GM18867 (cell line): Measurements from ENCODE around the gene NFKBIE.
A peak's percentile ranks its signal among the peaks of the same experiment; 100 is the strongest.

Experiments
- ATAC-seq: cut with Tn5 transposase; IDR thresholded peaks from one replicate; pipeline ENCODE4 v1.9.1; 2021; ENCODE audit warnings: mild to moderate bottlenecking, moderate library complexity; ENCODE audit not compliant: unreplicated experiment

Gene NFKBIE

DNA sequence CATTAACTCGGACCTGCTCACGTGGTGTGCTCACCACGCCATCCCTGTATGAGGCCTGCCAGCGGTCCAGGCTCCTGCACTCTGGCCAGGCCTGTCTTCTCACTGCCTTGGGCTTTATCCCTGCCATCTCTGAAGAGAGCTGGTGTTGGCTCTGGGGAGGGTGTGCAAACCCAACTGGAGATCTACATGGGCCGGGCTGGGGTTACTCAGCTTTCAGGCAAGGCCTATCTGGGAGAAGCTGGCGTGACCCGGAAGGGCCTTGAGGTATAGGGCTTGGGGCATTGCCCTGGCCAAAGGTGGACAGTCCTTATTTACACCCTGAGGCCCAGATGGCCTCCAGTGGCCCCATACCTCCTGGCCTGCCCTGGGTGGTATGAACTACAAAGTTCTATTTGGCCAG, 36.9 kb downstream of the NFKBIE start:
- ATAC-seq = no peak

DNA sequence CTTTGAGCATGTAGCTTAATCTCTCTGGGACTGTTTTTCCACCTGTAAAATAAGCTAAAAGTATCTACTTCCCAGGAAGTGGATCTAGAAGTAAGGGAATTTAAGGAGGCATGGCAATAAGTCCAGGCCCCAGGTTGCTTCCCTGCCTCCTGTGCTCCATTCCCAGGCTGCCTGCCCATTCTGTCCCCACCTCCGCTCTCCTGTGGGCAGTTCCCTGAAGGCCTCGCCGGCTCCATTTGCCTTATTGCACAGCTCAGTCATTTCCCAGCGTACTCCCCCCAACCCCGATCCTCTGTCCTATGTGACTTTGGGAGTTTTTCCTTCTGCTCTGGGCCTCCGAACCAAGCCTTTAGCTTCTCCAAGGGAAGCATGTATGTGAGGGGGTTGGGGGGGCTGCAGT, 37.3 kb downstream of the NFKBIE start:
- no peak for ATAC-seq

DNA sequence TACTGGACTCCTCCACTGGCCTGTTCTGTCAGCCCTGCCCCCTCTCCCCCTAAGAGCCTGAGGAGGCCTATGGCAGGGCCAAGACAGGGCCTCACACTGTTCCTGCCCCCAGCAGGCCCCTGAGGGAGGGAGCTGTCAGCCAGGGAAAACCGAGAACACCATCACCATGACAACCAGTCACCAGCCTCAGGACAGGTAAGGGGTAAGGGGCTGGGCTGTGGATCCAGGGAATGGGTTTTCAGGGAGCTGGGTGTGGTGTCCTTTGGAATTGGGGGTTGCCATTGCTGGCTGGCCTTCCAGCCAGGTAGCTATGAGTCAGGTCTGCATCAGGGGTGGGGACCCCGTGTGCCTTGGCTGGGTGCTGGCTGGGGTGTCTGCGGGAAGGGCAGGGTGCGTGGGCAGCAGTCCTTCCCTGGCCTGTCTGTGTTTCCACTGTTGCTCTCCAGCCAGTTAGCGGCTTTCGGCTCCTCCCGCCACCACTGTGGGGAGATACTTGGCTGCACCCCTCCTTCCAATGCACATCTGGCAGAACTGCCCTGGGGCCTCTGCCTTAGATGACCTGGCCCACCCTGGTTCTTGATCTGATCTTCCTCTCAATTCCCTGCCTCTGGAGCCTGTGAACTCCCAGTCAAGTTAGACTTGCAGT, 38.1 kb downstream of the NFKBIE start:
- ATAC-seq = no peak

DNA sequence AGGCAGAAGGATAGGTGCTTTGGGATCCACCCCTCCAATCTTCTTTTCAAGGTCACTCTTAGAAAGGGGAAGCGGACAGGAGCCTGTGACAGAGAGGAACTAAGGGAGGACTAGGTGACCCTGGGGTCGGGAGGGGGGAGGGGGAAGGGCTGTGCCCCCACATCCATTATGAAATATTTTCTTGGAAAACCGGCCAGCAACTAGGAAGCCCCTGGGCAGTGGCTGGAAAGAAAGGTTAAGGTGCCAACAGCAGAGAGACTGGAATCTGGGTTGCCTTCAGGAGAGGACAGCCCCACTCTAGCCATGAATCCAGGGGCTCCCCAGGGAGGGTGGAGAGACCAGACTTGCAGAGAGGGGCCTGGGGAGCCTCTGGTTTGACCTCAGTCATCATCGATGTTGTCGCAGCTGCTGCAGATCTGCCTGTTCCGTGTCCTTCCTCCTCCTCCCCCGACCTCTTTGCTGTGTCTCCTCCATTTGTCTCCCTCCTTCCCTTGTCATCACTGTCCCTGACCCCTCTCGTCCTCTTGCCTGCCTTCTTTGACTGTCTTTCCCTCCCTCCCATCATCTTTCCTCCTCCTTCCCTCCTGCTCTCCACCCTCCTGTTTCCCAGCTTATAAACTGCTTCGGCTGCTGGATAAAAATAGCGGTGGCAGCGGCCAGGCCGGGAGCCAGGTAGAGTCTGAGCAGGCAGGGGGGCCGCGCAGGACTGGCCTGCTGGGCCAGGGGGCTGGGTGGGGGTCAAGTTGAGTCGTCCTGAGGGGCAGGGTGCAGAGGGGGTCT, 38.8 kb downstream of the NFKBIE start:
- no peak for ATAC-seq

DNA sequence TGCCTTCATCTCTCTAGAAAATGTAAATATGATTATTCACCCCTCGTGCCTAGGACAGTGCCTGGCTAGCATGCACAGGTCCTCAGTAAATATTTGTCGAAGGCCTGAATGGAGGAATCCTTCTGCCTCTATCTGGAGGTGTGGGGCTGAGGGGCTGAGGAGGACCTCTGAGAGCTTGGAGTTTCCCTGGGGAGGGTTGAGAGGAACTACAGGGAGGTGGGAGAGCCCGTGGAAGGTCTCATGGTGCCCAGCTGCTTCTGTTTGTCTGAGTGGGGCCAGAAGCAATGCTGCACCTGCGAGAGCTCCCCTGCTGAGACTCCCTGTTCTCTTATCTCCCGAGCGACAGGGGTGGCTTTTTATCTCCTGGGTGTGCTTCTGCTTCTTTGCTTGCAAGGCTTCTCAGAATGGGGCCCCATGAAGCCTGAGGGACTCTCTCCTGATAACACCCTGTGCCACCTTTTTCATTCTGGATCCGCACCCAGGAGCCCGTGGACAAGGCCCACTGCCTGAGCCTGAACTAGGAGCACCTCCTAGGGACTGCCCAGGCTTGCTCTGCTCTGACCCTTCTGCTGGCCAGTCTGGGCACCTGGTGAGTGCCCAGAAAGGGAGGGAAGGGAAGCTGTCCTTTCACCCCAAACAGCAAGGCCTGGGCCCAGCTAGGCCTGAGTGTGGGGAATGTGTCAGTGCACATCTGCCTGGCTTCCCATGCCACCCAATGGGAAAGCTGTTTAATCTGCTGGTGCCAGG, 39.6 kb downstream of the NFKBIE start:
- no peak for ATAC-seq

DNA sequence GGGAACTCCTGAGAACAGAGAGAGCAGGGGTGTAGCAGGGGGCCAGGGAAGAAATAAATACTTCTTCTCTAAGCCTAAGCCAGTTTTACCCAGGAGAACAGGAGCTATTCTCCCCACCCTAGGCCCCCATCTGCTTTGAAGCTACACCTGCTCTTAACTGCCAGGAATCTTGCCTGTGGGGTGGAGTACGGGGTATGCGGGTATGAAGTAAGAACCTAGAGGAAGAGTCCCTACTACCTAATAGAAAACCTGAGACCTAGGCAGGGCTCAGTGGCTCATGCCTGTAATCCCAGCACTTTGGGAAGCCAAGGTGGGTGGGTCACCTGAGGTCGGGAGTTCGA, 40.4 kb downstream of the NFKBIE start:
- ATAC-seq = no peak

DNA sequence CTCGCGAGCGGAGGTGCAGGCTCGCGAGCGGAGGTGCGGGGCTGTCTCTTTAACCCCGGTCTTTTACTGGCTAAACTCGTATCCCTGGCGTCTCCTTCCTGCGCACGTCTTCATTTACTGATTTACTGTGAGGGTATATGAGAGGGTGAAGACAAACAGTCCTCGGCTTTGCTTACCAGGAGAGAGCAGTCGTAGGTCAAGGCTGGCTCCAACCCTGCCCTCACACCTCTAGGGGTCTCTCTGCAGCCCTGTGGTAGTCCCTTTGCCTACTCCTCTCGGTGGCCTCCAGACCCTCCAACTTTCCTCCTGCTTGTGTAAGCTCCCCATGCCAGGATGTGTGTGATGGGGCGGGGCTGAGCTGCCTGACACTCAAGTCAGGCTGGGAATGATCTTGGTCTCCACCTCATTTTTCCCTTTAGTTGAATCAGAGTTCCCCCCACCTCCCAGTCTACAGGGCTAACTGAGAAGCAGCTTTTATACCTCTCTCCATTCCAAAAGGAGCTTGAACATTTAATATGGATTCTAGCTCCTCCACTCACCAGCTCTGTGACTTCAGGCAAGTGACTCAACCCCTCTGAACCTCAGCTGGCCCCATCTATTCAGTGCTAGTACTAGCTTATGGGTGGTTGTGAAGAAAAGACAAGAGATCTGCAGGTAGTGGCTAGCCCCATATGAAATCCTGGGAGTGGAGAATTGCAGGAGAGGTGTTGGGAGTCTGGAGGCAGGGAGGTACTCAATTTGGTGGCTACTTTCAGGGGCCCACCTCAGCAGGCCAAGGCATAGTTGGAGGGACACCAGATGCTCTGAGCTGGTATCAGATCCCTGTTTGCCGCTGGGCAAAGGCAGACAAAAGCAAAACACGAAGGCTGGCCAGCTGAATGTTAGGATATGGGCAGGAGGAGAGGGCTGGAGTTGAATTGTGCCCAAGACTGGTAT, 41.1 kb downstream of the NFKBIE start:
- ATAC-seq = no peak

DNA sequence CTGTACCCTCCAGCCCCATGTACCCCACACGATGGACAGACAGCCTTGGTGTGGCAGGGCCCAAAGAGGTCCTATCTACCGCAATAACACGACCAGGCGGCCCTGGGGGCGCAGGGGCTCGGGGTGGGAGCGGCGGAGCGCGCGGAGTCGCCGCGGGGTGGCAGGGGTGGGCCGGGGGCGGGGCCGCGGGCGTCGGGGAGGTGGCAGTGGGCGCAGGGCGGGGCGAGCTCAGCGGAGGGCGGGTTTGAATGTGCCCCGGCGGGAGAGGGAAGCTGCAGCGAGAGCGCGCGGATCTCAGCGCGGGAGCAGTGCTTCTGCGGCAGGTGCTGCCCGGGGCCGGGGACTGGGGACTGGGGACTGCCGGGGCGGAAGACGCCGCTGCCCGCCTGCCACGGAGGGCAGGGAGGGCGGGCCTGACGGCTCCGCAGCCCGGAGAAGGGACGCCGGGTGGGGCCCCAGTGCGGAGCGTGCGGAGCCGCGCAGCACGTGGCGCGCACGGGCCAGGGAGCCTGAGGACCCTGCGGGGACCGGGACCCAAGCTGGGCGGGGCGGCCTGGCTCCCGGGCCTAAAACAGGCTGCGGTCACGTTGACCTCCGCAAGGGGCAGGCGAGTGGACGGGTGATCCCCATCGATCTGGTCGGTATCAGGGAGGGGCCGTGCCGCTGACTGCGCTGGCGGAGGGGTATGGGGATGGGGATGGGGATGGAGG, 41.9 kb downstream of the NFKBIE start, which contains the start of gene SLC29A1:
Gene SLC29A1 (plus strand): TSS at position 277 of the 710 bp plus-strand sequence. CDS start 3,719 bp downstream, outside the sequence.
- ATAC-seq = peak; percentile 55

DNA sequence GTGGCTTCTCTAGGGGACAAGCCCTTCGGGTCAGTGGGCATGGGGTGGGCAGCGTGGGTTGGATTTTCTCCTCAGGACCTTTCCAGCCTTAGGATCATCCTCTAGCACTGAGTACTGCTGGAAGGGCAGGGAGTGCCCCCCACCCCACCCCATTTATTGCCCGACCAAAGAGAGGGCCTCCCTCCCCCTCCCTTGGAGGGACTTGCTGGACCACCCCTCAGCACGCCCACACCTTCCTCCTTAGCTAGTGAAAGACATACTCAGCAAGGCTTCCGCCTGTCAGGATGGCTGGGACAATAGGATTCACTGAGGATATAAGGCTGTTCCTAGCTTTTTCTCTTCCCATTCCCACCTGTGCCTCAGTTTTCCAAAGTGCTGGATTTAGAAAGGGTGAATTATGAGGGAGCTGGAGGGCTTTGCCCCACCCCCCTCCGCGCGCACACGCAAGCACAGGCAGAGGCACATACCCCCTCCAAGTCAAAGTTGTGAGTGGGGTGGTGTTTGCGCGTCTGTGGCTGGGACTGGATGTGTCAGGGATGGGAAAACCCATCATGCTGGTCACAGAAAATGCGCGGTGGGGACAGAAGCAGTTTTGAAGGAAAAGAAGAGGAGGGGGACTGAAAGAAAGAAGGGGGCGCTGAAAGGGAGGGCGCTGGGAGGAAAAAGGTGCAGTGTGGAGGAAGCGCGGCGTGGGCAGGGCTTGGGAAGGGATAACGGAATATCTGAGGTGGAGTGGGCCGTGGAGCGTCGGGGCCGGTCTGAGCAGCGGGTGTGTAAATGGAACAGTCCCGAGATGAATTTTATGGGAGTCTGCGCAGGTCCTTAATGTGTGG, 42.6 kb downstream of the NFKBIE start:
- no peak for ATAC-seq

DNA sequence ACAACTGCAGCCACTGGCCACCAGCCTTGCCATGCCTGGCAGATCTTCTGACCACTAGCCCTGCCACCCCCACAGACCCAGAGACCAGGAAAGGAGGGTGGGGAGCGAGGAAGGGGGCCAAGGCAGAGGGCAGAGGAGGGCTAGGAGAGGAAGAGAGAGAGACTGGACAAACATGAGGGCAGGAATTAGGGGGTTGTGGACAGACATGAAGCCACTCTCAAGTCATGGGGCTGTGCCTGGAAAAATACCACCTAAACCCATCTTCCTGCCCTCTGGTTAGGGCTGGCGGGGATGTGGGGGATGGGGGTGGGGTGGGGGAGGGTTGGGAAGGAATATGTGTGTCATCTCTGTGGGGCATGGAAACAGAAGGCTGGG, 43.4 kb downstream of the NFKBIE start:
- ATAC-seq = no peak

DNA sequence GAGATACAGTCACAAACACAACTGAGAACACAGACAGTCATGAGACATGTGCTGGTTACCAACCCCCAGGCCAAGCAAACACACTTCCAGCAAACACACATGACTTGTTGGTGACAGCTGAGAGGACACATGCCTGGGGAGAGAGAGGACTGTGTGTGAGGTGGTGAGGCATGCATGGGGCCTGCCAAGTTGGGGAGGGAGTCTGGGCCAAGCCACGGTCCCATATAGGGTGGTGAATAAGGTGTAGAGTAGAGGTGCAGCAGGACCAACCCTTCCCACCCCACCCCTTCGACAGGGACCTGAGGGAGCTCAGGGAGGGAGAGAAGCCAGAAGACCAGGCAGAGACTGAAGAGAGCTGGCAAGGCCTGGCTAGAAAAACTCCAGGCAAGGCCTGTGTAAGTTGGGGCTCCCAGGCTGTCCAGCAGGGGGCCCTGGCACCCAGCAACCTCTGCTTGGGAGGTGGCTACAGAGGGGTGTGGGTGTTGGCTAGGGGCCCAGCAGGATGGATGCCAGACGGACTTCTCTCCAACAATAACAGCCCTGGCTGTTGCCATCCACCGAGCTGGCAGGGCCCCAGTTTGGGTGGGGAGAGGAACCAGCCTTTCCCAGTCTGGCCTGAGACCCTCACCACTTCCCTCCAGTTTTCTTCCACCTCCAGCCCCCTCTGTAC, 43.9 kb downstream of the NFKBIE start:
- ATAC-seq = peak; percentile 46

DNA sequence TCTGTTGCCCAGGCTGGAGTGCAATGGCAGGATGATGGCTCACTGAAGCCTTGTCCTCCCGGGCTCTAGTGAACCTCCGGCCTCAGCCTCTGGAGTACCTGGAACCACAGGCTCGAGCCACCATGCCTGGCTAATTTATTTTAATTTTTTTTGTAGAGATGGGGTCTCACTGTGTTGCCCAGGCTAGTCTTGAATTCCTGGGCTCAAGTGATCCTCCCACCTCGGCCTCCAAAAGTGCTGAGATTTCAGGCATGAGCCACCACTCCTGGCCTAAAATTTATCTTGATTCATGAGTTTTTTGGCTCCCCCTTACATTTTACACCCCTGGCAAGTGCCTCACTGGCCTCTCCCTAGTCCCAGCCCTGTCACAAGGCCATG, 44.4 kb downstream of the NFKBIE start:
- no peak for ATAC-seq

DNA sequence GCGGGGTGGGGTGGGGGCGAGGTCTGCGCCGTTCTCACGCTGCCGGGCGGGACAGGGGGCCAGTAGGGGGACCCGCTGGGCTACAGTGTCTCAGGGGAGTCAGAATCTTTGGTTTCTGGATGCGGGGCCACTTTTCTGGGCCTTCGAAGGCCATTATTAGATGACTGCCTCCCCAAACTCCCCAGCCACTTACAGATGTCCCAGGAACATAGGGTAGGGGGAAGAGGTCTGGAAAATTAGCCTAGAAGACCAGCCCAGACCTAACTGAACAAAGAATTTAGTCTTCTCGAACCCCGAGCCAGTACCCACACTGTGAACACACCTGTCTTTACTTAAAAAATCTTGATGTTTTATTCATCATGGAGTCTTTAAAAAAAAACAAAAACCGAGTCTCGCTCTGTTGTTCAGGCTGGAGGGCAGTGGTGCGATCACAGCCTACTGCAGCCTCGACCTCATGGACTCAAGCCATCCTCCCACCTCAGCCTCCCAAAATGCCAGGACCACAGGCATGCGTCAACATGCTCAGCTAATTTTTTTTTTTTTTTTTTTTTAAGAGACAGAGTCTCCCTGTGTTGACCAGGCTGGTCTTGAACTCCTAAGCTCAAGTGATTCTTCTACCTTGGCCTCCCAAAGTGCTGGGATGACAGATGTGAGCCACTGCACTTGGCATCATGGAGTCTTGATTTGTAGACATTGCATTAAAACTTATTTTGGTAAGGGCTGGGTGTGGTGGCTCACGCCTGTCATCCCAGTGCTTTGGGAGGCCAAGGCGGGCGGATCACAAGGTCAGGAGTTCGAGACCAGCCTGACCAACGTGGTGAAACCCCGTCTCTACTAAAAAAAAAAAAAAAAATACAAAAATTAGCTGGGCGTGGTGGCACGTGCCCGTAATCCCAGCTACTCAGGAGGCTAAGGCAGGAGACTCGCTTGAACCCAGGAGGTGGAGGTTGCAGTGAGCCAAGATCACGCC, 45.3 kb downstream of the NFKBIE start:
- no peak for ATAC-seq

DNA sequence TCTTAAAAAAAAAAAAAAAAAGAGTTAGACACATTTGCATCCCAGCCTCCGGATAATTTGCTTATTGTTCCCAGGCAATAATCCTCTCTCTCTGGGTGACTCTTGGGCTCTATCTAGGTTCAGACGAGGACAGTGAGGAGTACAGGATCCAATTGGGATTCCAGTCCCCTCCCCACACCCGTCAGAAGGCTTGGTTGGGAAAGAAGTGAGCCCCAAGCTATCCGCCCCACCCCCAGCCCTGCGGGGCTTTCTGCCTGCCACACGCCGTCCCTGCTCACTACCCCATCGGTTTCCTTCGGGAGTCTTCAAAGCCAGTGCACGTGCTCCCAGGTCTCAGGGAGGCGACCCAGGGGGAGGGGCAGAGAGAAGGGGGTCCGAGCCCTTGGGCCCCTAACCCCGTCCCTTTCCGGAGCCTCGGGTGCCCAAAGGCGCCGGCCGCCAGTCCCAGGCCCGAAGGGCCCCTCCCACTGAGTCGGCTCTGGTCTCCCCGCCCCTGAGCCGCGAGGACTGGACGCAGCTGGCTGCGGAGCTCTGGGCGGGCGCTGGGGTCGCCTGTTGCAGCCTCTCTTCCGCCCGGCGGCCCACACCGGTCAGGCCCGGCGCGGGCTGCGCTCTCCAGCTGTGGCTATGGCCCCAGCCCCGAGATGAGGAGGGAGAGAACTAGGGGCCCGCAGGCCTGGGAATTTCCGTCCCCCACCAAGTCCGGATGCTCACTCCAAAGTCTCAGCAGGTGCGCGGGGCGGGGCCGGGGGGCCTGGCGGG, 46.1 kb downstream of the NFKBIE start:
- ATAC-seq = peak; percentile 48

DNA sequence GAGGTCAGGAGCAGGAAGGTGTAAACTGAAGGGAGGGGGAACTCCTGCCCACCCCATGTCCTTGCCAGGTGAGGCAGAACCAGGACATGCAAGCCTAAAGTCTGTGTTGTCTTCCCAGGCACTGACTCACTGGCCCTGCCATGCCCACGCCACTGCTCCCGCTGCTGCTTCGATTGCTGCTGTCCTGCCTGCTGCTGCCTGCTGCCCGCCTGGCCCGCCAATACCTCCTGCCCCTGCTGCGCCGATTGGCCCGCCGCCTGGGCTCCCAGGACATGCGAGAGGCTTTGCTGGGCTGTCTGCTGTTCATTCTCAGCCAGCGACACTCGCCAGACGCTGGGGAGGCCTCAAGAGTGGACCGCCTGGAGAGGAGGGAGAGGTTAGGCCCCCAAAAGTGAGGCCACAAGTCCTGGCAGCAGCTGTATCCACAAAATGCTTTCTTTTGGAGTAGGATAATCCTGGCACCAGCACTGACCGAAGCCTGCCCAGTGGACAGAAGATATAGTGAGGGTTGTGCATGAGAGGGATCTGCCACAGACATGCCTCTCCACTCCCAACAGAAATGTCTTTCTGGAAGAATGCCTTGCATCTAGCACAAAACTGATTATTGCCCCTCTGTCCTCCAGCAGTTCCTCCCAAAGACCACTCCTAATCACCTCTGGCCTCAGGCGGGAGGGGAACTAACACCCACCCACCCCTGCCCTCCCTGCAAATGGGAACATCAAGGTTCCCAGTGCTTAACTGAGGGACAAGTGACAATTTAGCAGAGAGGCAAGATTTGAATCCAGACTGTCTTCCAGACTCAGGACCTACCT, 47.8 kb downstream of the NFKBIE start:
- ATAC-seq = no peak

DNA sequence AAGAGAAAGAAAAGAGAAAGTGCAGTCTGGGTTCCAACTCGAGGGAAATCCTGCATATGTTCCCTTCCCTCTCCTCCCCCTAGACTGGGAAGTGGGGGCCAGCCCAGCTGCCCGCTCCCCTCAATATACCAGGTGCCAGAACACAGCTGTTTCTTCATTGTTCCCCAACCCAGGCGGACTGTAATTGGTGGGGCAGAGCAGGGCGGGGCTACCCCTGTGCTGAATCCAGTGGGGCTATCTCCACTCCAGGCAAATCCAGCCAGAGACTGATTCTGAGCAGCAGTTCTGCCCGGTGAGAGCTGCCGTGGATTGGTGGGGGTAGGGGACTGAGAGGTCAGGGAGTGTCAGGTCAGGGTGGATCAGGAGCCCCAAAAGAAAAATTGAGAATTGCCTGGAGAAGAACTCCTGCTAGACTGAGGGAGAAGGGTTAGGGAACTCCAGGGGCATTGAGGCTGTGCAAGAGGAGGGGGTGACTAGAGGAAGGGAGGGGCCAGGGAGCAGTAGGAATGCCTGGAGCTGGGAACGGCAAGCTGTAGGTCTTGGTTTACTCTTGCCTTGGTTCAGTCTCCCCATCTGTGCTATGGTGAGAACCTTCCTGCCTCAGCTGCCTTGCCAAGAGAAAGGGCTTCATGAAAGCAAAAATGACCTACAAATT, 48.5 kb downstream of the NFKBIE start, which contains the start of gene MYMX:
Gene MYMX (plus strand): TSS at position 250 of the 655 bp plus-strand sequence. CDS start 546 bp downstream, outside the sequence.
- ATAC-seq = no peak
